HG03064 (cell line): ENCODE data around the gene RPL22.

ENCODE experiments used
- ATAC-seq: cut with Tn5 transposase; IDR thresholded peaks from one replicate; pipeline ENCODE4 v1.9.1; 2021; ENCODE audit warnings: low read depth; ENCODE audit not compliant: unreplicated experiment

The RPL22 gene

GRCh38 chr1:6136516-6137220 is 62.7 kb downstream of the RPL22 start:
- no peak for ATAC-seq
